ENCODE results near the gene WASL. TPM values are rescaled to one million over a fixed set of nuclear protein-coding genes. Genes with fewer than 3 reads are reported as not detected.

Gene WASL
- total and polyA plus RNA-seq, 3 donors from 2014 or later, result 43.3 to 69.3 (median 62.6) TPM

DNA sequence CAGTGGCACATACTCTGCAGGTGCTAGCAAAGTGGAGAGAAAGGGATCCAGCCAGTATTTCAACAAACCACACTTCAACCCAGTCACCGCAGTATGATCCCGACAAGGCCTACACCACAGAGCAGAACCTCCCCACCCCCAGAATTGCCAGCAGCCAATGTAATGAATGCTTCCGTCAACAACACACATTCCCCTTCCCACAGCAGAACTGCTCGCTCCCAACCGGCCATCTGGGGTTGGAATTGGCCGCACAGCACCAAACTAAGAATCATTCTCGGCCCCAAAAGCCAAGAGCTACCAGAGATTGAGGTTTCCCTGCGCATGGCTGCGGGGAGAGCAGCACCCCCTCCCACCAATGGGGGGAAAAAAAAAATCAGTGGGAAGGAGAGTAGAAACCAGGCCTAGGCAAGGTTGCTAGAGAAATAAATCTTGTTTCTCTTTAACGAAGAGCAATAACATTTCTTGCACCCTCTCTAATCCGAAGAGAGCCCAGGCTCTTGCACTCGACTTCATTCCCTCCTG, 1.1 kb downstream of the WASL start:
- Histone ChIP-seq H3K36me3 (ENCODE audit: low read depth, missing control alignments) (no peaks in the 10 kb centered on the region), H3K4me3 (peak overlapping the region; percentile 89 to 98), H3K27ac (peak overlapping the region; percentile 98 to 99), H3K27me3 (no peaks in the 10 kb centered on the region), H3K4me1 (peaks cover 38% of the 10 kb centered on the region), H3K9me3 (no peaks in the 10 kb centered on the region)
- DNase-seq, result peak; percentile 78
- intact Hi-C loops (cut with DNase I; ENCODE audit: low total_unique reads), result no loop called here
- TF ChIP-seq POLR2A (IDR thresholded peaks at IDR 0.05), result no peak
- TF ChIP-seq, protein P1, sequence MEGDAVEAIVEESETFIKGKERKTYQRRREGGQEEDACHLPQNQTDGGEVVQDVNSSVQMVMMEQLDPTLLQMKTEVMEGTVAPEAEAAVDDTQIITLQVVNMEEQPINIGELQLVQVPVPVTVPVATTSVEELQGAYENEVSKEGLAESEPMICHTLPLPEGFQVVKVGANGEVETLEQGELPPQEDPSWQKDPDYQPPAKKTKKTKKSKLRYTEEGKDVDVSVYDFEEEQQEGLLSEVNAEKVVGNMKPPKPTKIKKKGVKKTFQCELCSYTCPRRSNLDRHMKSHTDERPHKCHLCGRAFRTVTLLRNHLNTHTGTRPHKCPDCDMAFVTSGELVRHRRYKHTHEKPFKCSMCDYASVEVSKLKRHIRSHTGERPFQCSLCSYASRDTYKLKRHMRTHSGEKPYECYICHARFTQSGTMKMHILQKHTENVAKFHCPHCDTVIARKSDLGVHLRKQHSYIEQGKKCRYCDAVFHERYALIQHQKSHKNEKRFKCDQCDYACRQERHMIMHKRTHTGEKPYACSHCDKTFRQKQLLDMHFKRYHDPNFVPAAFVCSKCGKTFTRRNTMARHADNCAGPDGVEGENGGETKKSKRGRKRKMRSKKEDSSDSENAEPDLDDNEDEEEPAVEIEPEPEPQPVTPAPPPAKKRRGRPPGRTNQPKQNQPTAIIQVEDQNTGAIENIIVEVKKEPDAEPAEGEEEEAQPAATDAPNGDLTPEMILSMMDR (IDR thresholded peaks at IDR 0.05), result no peak
- 0 to 2% methylated on average over 12 of the region's 12 CpGs for WGBS, 2 donors

DNA sequence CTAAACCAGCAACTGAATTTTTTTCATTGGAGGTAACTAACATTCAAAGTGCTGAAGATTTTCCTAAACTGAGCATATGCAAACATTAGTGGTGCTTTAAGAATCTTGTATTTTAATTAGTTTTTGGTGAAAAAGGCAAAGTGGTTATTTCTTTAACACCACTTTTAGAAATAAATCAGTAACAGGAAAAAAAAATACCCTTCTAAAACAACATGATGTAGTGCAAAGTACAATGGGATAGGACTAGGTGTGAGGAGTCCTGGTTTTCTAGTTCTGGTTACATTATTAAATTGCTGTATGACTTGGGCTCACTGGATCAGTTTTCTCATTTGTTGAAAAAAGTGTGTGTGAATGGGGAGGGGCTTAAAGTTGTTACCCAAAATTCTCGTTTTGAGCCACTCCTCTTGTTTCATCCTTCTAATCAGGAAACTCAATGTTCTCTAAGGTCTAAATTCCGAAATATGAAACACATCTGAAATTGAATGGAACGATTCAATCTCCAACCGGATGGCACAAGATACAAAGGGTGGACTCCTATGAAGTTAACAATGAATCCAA, 1.8 kb downstream of the WASL start:
- peaks cover 38% of the 10 kb centered on the region for H3K4me1 ChIP-seq
- H3K27ac ChIP-seq, result peak overlapping the region; percentile 98 to 99

DNA sequence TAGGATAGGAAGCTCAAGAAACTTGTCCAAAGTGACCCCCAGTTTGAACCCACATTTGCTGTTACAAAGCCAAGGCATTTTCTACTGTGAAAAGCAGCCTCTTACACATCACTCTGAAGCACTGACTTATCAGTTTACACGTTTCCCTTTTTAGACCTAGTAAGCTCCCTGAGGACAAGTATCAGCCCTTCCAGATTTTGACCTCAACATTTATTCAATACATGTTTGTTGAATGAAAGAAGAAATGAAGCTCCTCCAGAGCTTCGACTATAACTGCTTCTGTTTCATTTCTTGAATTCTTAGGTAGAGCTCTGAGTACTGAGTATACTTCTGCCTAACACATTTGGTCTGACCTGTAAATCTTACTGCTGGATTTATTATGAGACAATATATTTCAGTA, 2.7 kb downstream of the WASL start:
- WGBS, 2 donors, result 6 to 21% methylated on average over 2 of the region's 2 CpGs
- no peaks in the 10 kb centered on the region for H3K9me3 ChIP-seq
- no peak overlapping the region for H3K4me3 ChIP-seq
- intact Hi-C loops (cut with DNase I; ENCODE audit: low total_unique reads), result no loop called here
- peaks cover 35% of the 10 kb centered on the region for H3K4me1 ChIP-seq
- TF ChIP-seq, protein P1 (IDR thresholded peaks at IDR 0.05), result no peak
- TF ChIP-seq POLR2A (IDR thresholded peaks at IDR 0.05), result no peak
- no peak for DNase-seq
- H3K27me3 ChIP-seq, result no peaks in the 10 kb centered on the region
- H3K36me3 ChIP-seq (ENCODE audit: low read depth, missing control alignments), result no peaks in the 10 kb centered on the region
- no peak overlapping the region for H3K27ac ChIP-seq

More for the DNA sequence above, 1.8 kb downstream of the WASL start:
- no peaks in the 10 kb centered on the region for H3K27me3 ChIP-seq
- H3K4me3 ChIP-seq, result peak overlapping the region; percentile 89 to 98
- DNase-seq, result no peak
- intact Hi-C loops (cut with DNase I; ENCODE audit: low total_unique reads), result no loop called here
- H3K9me3 ChIP-seq, result no peaks in the 10 kb centered on the region
- WGBS, 2 donors, result 5 to 11% methylated on average over 4 of the region's 4 CpGs
- no peaks in the 10 kb centered on the region for H3K36me3 ChIP-seq (ENCODE audit: low read depth, missing control alignments)
- no peak for TF ChIP-seq POLR2A (IDR thresholded peaks at IDR 0.05)
- TF ChIP-seq, protein P1 (IDR thresholded peaks at IDR 0.05), result no peak

GRCh38 chr7:123745437-123745836, 3.4 kb downstream of the WASL start:
- Histone ChIP-seq H3K27me3 (no peaks in the 10 kb centered on the region), H3K4me1 (peaks cover 29% of the 10 kb centered on the region), H3K36me3 (ENCODE audit: low read depth, missing control alignments) (no peaks in the 10 kb centered on the region), H3K4me3 (no peak overlapping the region), H3K27ac (no peak overlapping the region), H3K9me3 (no peaks in the 10 kb centered on the region)
- 51 to 65% methylated on average over 2 of the region's 2 CpGs for WGBS, 2 donors
- no peak for TF ChIP-seq POLR2A (IDR thresholded peaks at IDR 0.05)
- TF ChIP-seq, protein P1 (IDR thresholded peaks at IDR 0.05), result no peak
- intact Hi-C loops (cut with DNase I; ENCODE audit: low total_unique reads), result no loop called here
- no peak for DNase-seq

- TF ChIP-seq, protein P1 (IDR thresholded peaks at IDR 0.05), result no peak
- TF ChIP-seq POLR2A (IDR thresholded peaks at IDR 0.05), result no peak
- intact Hi-C loops (cut with DNase I; ENCODE audit: low total_unique reads), result no loop called here
- H3K27ac ChIP-seq, result no peak overlapping the region
- H3K4me1 ChIP-seq, result peaks cover 29% of the 10 kb centered on the region
- no peak for DNase-seq
- H3K27me3 ChIP-seq, result no peaks in the 10 kb centered on the region
- H3K9me3 ChIP-seq, result no peaks in the 10 kb centered on the region
- no peaks in the 10 kb centered on the region for H3K36me3 ChIP-seq (ENCODE audit: low read depth, missing control alignments)
- no peak overlapping the region for H3K4me3 ChIP-seq
- WGBS, 2 donors, result 59 to 74% methylated on average over 1 of the region's 1 CpG
Observed at GRCh38 chr7:123744416-123744815, 4.4 kb downstream of the WASL start.

Data from testis (tissue), 3 donors.